ENCODE measurements around the gene HOXB5. TPM values are rescaled to one million over a fixed set of nuclear protein-coding genes. Genes with fewer than 3 reads are reported as not detected.

HOXB5 gene
- total and polyA plus RNA-seq, 9 donors, result 0.04 to 2.8 (median 0.49) TPM; not detected in 1

DNA sequence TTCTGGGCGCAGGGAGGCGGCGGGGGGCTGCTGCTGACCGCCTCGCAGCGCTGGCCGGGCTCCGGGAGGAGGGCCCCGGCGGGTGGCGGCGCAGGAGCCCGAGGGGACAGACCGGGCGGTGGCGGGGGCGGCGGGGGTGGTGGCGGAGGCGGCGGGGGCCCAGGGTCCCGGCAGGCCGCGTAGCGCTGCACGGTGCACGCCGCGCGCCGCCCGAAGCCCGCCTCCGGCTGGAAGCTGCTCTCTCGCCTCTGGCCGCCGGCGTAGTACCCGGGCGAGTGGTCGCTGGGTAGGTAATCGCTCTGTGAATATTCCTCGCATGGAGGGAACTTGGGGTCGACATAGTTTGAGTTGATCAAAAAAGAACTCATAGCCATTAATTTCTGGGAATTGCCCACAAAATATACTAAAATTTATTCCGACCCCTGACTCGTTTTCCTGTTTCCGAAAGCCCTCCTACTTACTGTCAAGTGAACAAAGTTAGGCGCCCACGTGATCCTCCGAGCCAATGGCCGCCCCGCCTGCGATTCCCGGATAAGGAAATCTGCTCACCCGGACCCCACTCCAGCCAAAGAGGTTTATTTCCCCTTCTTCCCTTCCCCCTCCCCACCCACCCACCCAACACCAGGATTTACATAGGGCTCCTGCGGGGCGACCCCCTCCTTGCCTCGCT is 15.5 kb downstream of the HOXB5 start, which contains the start of gene HOXB4:
Gene HOXB4, minus strand, starts transcription at position 405 of the 670 bp plus-strand sequence. Its CDS starts 31 bp downstream, at position 374.
- Histone ChIP-seq H3K27me3 (peaks cover 8% of the 10 kb centered on the region), H3K27ac (no peak within 1 kb of the TSS), H3K4me1 (ENCODE audit: insufficient read depth) (no peaks in the 10 kb centered on the region), H3K4me3 (peak within 1 kb of the TSS; percentile 35), H3K9me3 (no peaks in the 10 kb centered on the region), H3K36me3 (no peaks in the 10 kb centered on the region)
- intact Hi-C loops (cut with DNase I), result no loop called here
- DNase-seq, result peak in 1 of 5 donors; percentile 32
- WGBS, 3 donors, result 2 to 3% (median 2%) methylated on average over 26 to 58 of the region's 58 CpGs
- TF ChIP-seq EP300 (IDR thresholded peaks at IDR 0.05), result no peak
- no peak for TF ChIP-seq POLR2A (IDR thresholded peaks at IDR 0.05)
- TF ChIP-seq, protein P1, sequence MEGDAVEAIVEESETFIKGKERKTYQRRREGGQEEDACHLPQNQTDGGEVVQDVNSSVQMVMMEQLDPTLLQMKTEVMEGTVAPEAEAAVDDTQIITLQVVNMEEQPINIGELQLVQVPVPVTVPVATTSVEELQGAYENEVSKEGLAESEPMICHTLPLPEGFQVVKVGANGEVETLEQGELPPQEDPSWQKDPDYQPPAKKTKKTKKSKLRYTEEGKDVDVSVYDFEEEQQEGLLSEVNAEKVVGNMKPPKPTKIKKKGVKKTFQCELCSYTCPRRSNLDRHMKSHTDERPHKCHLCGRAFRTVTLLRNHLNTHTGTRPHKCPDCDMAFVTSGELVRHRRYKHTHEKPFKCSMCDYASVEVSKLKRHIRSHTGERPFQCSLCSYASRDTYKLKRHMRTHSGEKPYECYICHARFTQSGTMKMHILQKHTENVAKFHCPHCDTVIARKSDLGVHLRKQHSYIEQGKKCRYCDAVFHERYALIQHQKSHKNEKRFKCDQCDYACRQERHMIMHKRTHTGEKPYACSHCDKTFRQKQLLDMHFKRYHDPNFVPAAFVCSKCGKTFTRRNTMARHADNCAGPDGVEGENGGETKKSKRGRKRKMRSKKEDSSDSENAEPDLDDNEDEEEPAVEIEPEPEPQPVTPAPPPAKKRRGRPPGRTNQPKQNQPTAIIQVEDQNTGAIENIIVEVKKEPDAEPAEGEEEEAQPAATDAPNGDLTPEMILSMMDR (IDR thresholded peaks at IDR 0.05), result no peak

DNA sequence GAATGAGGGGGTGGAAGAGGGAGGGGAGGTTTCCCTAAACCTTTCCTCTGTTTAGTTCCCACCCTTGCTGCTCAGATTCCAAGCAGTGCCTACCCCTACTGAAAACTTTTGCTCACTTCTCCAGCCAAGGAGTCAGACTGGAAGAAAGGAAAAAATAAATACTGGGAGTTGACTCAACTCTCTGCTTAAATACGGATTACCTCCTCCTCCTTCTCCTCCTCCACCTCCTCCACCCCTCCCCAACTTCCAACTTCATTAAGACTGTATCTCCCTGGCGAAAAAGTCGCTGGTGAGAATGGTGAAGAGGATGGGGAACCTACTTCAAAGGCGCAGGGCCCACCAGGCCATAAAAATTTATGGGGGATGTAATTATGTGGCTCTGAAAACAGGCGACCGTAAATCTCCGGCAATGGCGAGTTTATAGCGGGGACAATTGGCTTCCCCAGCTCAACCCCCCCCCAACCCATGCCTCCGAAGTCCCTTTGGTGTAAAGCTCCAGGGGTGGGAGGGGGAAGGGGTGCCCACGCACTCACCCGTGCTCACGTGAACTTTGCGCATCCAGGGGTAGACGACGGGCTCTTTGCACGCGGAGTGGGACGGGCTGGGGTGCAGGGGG is 16.1 kb downstream of the HOXB5 start:
- Histone ChIP-seq H3K27ac (no peak overlapping the region), H3K4me3 (peak overlapping the region; percentile 35), H3K36me3 (no peaks in the 10 kb centered on the region), H3K9me3 (no peaks in the 10 kb centered on the region), H3K4me1 (ENCODE audit: insufficient read depth) (no peaks in the 10 kb centered on the region), H3K27me3 (peaks cover 8% of the 10 kb centered on the region)
- TF ChIP-seq, protein P1 (IDR thresholded peaks at IDR 0.05), result no peak
- no peak for TF ChIP-seq EP300 (IDR thresholded peaks at IDR 0.05)
- TF ChIP-seq POLR2A (IDR thresholded peaks at IDR 0.05), result no peak
- intact Hi-C loops (cut with DNase I), result no loop called here
- no peak for DNase-seq
- WGBS, 3 donors, result 4 to 10% (median 4%) methylated on average over 12 to 19 of the region's 19 CpGs

DNA sequence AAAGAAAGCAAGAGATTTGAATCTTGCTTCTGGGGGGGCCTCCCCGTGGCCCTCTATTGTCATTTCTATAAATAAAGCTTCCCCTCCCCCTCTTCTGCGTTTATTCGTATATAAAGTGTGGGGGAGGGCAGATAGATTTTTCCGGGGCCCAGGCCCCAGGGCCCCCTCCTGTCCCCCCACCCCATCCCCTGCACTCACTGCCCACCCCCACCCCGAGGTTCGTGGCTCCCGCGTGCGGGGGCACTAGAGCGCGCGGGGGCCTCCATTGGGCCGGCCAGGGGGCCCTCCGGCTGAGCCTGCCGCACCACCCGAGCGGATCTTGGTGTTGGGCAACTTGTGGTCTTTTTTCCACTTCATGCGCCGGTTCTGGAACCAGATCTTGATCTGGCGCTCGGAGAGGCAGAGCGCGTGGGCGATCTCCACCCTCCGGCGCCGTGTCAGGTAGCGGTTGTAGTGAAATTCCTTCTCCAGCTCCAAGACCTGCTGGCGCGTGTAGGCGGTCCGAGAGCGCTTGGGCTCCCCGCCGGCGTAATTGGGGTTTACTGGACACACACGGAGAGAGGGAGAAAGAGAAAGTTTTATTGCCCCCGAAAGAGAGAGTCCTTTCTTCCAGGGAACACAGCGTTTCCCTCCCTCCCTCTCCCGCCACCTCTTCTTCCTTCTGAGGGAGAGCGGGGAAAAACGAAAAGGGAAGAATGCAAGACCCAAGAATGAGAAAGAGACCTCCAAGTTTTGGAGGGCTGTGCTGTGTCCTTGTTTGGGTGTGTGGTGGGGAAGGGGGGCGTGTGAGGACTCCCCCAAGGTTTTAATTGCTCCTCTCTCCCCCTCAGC is 16.9 kb downstream of the HOXB5 start:
- H3K27ac ChIP-seq, result no peak overlapping the region
- intact Hi-C loops (cut with DNase I), result no loop called here
- TF ChIP-seq, protein P1 (IDR thresholded peaks at IDR 0.05), result no peak
- TF ChIP-seq POLR2A (IDR thresholded peaks at IDR 0.05) (no peak), EP300 (IDR thresholded peaks at IDR 0.05) (no peak)
- 5 to 12% (median 8%) methylated on average over 43 of the region's 43 CpGs for WGBS, 3 donors
- H3K4me1 ChIP-seq (ENCODE audit: insufficient read depth), result no peaks in the 10 kb centered on the region
- peaks cover 2% of the 10 kb centered on the region for H3K27me3 ChIP-seq
- no peaks in the 10 kb centered on the region for H3K36me3 ChIP-seq
- H3K4me3 ChIP-seq, result peak overlapping the region; percentile 35
- no peak for DNase-seq
- no peaks in the 10 kb centered on the region for H3K9me3 ChIP-seq

DNA sequence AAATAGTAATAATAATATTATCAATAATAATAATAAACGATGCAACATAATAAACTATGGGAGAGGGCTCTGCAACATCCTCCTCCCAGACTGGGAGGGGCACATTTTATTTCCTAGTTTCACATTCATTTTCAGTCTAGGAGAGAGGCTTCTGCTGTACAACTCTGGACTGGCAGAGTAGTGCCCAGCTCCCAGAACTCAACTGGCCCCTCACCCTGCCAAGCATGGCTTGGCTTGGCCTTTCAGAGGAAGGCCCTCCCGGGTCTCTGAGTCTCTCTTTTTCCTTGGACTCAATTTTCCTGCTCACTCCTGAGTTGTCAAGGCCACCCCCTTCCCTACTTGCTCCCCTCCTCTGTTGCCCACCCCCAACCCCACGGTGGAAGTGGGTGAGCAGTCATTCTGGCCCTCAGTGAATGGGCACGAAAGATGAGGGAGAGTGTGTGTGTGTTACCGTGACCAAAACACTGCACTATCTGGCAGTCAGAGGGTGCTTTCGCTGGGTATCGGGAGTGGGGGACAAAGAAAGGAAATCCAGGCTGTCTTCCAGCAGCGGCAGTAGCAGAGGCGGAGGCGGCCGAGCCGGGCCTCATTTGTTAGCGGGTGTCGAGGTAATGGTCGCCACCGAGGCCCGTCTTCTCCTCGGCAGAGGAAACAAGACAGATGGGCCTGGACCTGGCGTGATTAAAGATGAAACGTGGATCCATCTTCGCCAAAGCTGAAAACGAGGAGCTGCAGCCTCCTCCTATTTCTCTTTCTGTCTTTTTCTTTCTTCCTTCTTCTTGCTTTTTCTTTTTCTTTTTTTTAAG is 17.7 kb downstream of the HOXB5 start:
- Histone ChIP-seq H3K4me1 (ENCODE audit: insufficient read depth) (no peaks in the 10 kb centered on the region), H3K36me3 (no peaks in the 10 kb centered on the region), H3K27me3 (no peaks in the 10 kb centered on the region), H3K27ac (no peak overlapping the region), H3K9me3 (no peaks in the 10 kb centered on the region), H3K4me3 (no peak overlapping the region)
- intact Hi-C loops (cut with DNase I), result no loop called here
- TF ChIP-seq, protein P1 (IDR thresholded peaks at IDR 0.05), result no peak
- TF ChIP-seq EP300 (IDR thresholded peaks at IDR 0.05), result no peak
- TF ChIP-seq POLR2A (IDR thresholded peaks at IDR 0.05), result no peak
- 18 to 31% (median 18%) methylated on average over 22 of the region's 22 CpGs for WGBS, 3 donors
- no peak for DNase-seq

Measured in ovary (tissue), 9 donors.